Ovary (tissue), 9 donors: ENCODE measurements around the gene OMG. TPM values are rescaled to one million over a fixed set of nuclear protein-coding genes. Genes with fewer than 3 reads are reported as not detected.

Source experiments
- DNase-seq, 5 donors: peaks; one replicate each; pipeline ENCODE4 v3.0.0-alpha.2; 2019 to 2020
- H3K27ac ChIP-seq, 2 donors: fragments of 200-600 bp; one replicate each; pipeline versions ENCODE4 v1.5.1 to v1.8.0; 2019 to 2022
- H3K27me3 ChIP-seq: fragments of 200-600 bp; one replicate; pipeline ENCODE4 v1.8.0; 2022
- H3K36me3 ChIP-seq: fragments of 200-600 bp; sonication (generic); one replicate; pipeline ENCODE4 v1.5.1; 2019
- H3K4me1 ChIP-seq: one replicate; pipeline ENCODE4 v1.8.1; 2013; ENCODE audit warnings: mild to moderate bottlenecking, moderate library complexity; ENCODE audit not compliant: insufficient read depth
- H3K4me3 ChIP-seq: fragments of 200-600 bp; sonication (generic); one replicate; pipeline ENCODE4 v1.5.1; 2017
- H3K9me3 ChIP-seq, 2 donors: fragments of 200-600 bp in 1 of 2; sonication (generic) in 1 of 2; one replicate each; pipeline versions ENCODE4 v1.5.1 to v1.8.1; 2013 to 2019; ENCODE audit warnings: mild to moderate bottlenecking in 1 of 2, moderate library complexity in 1 of 2
- EP300 ChIP-seq: sonication (generic); formaldehyde crosslinking; IDR thresholded peaks from one replicate; pipeline ENCODE4 v1.6.1; 2017; ENCODE audit warnings: antibody characterized with exemption
- POLR2A ChIP-seq: fragments of 450-650 bp; IDR thresholded peaks from one replicate; pipeline ENCODE4 v1.6.1; 2017; ENCODE audit warnings: antibody characterized with exemption, mild to moderate bottlenecking, moderate library complexity
- WGBS, 3 donors: extraction: QIAGEN DNeasy Blood & Tissue Kit in 1 of 3; methylation state at CpG; one replicate each; pipeline versions ENCODE4 v1.1.5 to v1.1.7; 2013 to 2017; 5-methylcytosine and 5-hydroxymethylcytosine counted together
- intact Hi-C, 4 donors: fragments of 100-400 bp; cut with DNase I; formaldehyde crosslinking; loops; one replicate each; pipeline versions ENCODE4 v1.11.0 to v1.15.1; 2022 to 2023
- polyA plus RNA-seq, 2 donors: library from polyadenylated mRNA; stranded (reverse); fragments of 200-250 nt in 1 of 2; fragments of 350-450 nt in 1 of 2; fragmentation: Illumina TruSeq in 1 of 2; extraction: RNeasy Lipid Tissue Mini Kit (QIAGEN cat#74804) in 1 of 2; gene quantifications; one replicate each; pipeline ENCODE4 v1.2.3, GENCODE V29; 2013 to 2014
- total RNA-seq, 7 donors: library from RNA; depleted of rRNA in 2 of 7; stranded (reverse); fragments of >200 nt in 2 of 7; fragmentation: NEBNext Ultra II Directional in 3 of 7; extraction: Animal tissue kit (Norgen Biotek cat#: 25700) in 3 of 7; gene quantifications; one replicate each; pipeline versions ENCODE4 v1.1.0 to v1.2.4, GENCODE V29; 2016 to 2023
- TF ChIP-seq, protein P1 (sequence below), 3 donors: fragments of 450-650 bp in 2 of 3; fragments of 200-600 bp in 1 of 3; IDR thresholded peaks; one replicate each; pipeline versions ENCODE4 v1.5.1 to v1.8.0; 2016 to 2022; ENCODE audit warnings: antibody characterized with exemption in 3 of 3, mild to moderate bottlenecking in 1 of 3
- donor health status: DM: no; HTN: no; CAD: no; lungs with moderate emphysema.
- donor health status: DM: no; HTN: no; CAD: no.
- donor health status: Bipolar disorder and iron deficiency.
- donor health status: DM: yes; HTN: yes; CAD: no.
- donor health status: DM: no; HTN: no; CAD: no.
- donor health status: DM: yes; HTN: yes; CAD: no.

The OMG gene
- total and polyA plus RNA-seq, 9 donors = 0.28 to 2.2 (median 1.5) TPM; not detected in 5

DNA sequence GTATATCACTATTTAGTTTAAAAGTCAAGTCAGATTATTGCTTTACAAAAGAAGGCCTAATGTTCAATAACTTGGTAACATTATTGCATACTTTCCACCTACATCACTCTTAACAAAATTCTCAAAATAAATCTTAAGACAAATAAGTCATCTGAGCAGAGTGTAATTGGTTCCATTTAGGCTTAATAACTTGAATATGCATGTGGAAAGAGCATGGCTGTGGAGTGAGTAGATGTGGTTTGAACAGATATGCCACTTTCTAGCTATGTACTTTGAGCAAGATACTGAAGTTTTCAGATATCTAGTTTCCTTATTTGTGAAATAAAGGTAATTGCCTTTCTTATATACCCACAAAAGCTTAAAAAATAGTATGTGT is 31.1 kb upstream of the OMG start:
- DNase-seq = no peak
- Histone ChIP-seq H3K27ac (no peak overlapping the region), H3K27me3 (no peaks in the 10 kb centered on the region), H3K4me3 (no peak overlapping the region), H3K36me3 (no peaks in the 10 kb centered on the region), H3K9me3 (no peaks in the 10 kb centered on the region), H3K4me1 (no peaks in the 10 kb centered on the region)
- intact Hi-C loops = no loop called here
- TF ChIP-seq EP300 (no peak), POLR2A (no peak)
- TF ChIP-seq, protein P1, sequence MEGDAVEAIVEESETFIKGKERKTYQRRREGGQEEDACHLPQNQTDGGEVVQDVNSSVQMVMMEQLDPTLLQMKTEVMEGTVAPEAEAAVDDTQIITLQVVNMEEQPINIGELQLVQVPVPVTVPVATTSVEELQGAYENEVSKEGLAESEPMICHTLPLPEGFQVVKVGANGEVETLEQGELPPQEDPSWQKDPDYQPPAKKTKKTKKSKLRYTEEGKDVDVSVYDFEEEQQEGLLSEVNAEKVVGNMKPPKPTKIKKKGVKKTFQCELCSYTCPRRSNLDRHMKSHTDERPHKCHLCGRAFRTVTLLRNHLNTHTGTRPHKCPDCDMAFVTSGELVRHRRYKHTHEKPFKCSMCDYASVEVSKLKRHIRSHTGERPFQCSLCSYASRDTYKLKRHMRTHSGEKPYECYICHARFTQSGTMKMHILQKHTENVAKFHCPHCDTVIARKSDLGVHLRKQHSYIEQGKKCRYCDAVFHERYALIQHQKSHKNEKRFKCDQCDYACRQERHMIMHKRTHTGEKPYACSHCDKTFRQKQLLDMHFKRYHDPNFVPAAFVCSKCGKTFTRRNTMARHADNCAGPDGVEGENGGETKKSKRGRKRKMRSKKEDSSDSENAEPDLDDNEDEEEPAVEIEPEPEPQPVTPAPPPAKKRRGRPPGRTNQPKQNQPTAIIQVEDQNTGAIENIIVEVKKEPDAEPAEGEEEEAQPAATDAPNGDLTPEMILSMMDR (IDR thresholded peaks at IDR 0.05) = no peak

DNA sequence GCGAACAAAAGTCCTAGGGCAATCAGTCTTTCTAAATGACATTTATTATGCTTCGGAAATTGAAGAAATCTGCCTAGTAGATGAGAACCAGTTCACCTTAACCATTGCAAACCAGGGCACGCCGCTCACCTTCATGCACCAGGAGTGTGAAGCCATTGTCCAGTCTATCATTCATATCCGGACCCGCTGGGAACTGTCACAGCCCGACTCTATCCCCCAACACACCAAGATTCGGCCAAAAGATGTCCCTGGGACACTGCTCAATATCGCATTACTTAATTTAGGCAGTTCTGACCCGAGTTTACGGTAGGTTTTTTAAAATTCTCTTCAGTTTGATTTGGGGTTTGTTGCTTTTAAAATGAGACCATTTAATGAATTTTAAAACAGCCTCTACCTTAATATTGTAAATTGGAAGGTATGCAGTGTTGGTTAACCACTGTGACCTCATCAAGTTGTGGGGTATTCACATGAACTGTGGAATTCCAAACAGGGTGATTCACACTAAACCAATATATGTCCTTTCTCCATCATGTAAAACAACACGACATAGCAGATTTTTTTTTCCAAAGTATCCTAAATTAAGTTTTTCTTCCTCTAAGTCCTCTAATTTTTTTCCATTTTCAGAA is 30.6 kb upstream of the OMG start:
- TF ChIP-seq, protein P1 (IDR thresholded peaks at IDR 0.05) = no peak
- TF ChIP-seq EP300 = no peak
- no peak for TF ChIP-seq POLR2A
- 92 to 95% (median 94%) methylated on average over 12 of the region's 12 CpGs for WGBS, 3 donors
- Histone ChIP-seq H3K9me3 (no peaks in the 10 kb centered on the region), H3K36me3 (no peaks in the 10 kb centered on the region), H3K27me3 (no peaks in the 10 kb centered on the region), H3K27ac (no peak overlapping the region), H3K4me3 (no peak overlapping the region), H3K4me1 (no peaks in the 10 kb centered on the region)
- DNase-seq = no peak
- intact Hi-C loops = no loop called here

DNA sequence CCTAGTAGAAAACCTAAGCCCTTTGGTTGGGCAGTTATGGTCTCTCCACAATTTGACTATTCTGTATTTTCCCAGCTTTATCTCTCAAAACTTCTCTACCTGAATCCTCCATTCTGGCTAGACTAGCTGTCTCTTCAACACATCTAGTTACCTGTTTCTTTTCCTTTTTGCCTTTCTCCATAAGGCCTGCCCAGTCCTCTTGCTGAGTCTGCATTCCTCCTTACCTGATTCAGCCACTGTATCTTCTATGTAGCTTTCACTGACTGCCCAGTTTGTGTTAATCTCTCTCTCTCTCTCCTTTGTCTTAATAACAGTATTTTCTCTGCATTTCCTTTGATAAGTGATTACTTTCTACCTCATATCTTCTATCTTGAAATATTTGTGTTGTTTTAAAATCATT is 26.5 kb upstream of the OMG start:
- Histone ChIP-seq H3K27ac (no peak overlapping the region), H3K36me3 (no peaks in the 10 kb centered on the region), H3K4me1 (no peaks in the 10 kb centered on the region), H3K4me3 (no peak overlapping the region), H3K27me3 (no peaks in the 10 kb centered on the region), H3K9me3 (no peaks in the 10 kb centered on the region)
- intact Hi-C loops = no loop called here
- DNase-seq = no peak
- TF ChIP-seq, protein P1 (IDR thresholded peaks at IDR 0.05) = no peak
- TF ChIP-seq POLR2A = no peak
- no peak for TF ChIP-seq EP300

DNA sequence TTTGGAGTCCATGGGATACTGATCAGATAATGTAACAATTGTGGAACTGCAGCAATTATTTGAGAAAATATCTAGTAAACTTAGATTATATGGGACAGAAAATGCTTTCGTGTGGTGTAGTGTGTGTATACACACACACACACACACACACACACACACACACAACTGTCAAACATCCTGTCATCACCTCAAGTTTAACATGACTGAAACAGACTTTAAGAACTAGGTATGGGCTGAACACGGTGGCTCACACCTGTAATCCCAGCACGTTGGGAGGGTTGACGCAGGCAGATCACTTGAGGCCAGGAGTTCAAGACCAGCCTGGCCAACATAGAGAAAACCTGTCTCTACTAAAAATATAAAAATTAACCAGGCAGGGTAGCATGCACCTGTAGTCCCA is 24.9 kb upstream of the OMG start:
- no peaks in the 10 kb centered on the region for H3K27me3 ChIP-seq
- H3K4me1 ChIP-seq = no peaks in the 10 kb centered on the region
- H3K9me3 ChIP-seq = no peaks in the 10 kb centered on the region
- TF ChIP-seq POLR2A = no peak
- no peak for TF ChIP-seq EP300
- TF ChIP-seq, protein P1 (IDR thresholded peaks at IDR 0.05) = no peak
- 93 to 97% (median 95%) methylated on average over 4 of the region's 4 CpGs for WGBS, 3 donors
- DNase-seq = no peak
- H3K27ac ChIP-seq = no peak overlapping the region
- intact Hi-C loops = no loop called here
- H3K4me3 ChIP-seq = no peak overlapping the region
- H3K36me3 ChIP-seq = no peaks in the 10 kb centered on the region
